Sigmoid colon (tissue), 7 donors: ENCODE measurements around the gene SMOC2. TPM values are rescaled to one million over a fixed set of nuclear protein-coding genes. Genes with fewer than 3 reads are reported as not detected.
A peak's percentile ranks its signal among the peaks of the same experiment; 100 is the strongest.

Experiments used
- DNase-seq: peaks from one replicate; pipeline ENCODE4 v3.0.0-alpha.2; 2019
- H3K27ac ChIP-seq, 4 donors: fragments of 200-600 bp; sonication (generic); one replicate each; pipeline ENCODE4 v1.5.1; 2016 to 2019; ENCODE audit warnings: mild to moderate bottlenecking in 1 of 4
- H3K27me3 ChIP-seq, 3 donors: fragments of 200-600 bp; sonication (generic); one replicate each; pipeline ENCODE4 v1.5.1; 2019; ENCODE audit warnings: mild to moderate bottlenecking in 1 of 3
- H3K36me3 ChIP-seq, 4 donors: fragments of 200-600 bp; sonication (generic); one replicate each; pipeline ENCODE4 v1.5.1; 2016 to 2019
- H3K4me1 ChIP-seq, 4 donors: fragments of 200-600 bp; sonication (generic); one replicate each; pipeline ENCODE4 v1.5.1; 2017 to 2019
- H3K4me3 ChIP-seq, 4 donors: fragments of 200-600 bp; sonication (generic); one replicate each; pipeline ENCODE4 v1.5.1; 2017 to 2019; ENCODE audit warnings: mild to moderate bottlenecking in 2 of 4, moderate library complexity in 1 of 4
- H3K9me3 ChIP-seq, 4 donors: fragments of 200-600 bp in 3 of 4; sonication (generic) in 3 of 4; one replicate each; pipeline versions ENCODE4 v1.5.1 to v1.6.1; 2013 to 2019
- EP300 ChIP-seq, 4 donors: sonication (generic); formaldehyde crosslinking; IDR thresholded peaks; one replicate each; pipeline ENCODE4 v1.6.1; 2017; ENCODE audit warnings: antibody characterized with exemption in 4 of 4
- POLR2A ChIP-seq, 2 donors: fragments of 450-650 bp; IDR thresholded peaks; one replicate each; pipeline ENCODE4 v1.6.1; 2016; ENCODE audit warnings: antibody characterized with exemption in 2 of 2, mild to moderate bottlenecking in 2 of 2, moderate library complexity in 2 of 2
- POLR2AphosphoS5 ChIP-seq, 4 donors: sonication (generic); formaldehyde crosslinking; IDR thresholded peaks; one replicate each; pipeline ENCODE4 v1.6.1; 2017; ENCODE audit warnings: antibody characterized with exemption in 4 of 4
- WGBS, 2 donors: extraction: QIAGEN DNeasy Blood & Tissue Kit; methylation state at CpG; one replicate each; pipeline ENCODE4 v1.1.7; 2013; 5-methylcytosine and 5-hydroxymethylcytosine counted together
- intact Hi-C: fragments of 100-400 bp; cut with DNase I; formaldehyde crosslinking; loops from one replicate; pipeline ENCODE4 v1.15.1; 2023
- polyA plus RNA-seq, 3 donors: library from polyadenylated mRNA; stranded (reverse); fragments of 200-250 nt; gene quantifications; one replicate each; pipeline ENCODE4 v1.2.3, GENCODE V29; 2013
- total RNA-seq, 4 donors: library from RNA; depleted of rRNA; stranded (reverse); fragments of >200 nt; gene quantifications; one replicate each; pipeline ENCODE4 v1.1.0, GENCODE V29; 2016
- TF ChIP-seq, protein P1 (sequence below), 4 experiments: fragments of 450-650 bp in 3 of 4; fragments of 200-600 bp in 1 of 4; IDR thresholded peaks; one replicate each; pipeline ENCODE4 v1.5.1; 2016 to 2019; ENCODE audit warnings: antibody characterized with exemption in 4 of 4, mild to moderate bottlenecking in 3 of 4, moderate library complexity in 2 of 4
- donor health status: healthy with polysubstance abuse.
- donor health status: Bipolar disorder and iron deficiency.
- donor health status: healthy.

SMOC2 gene
- total and polyA plus RNA-seq, 7 donors, result 4.2 to 130 (median 33.5) TPM

DNA sequence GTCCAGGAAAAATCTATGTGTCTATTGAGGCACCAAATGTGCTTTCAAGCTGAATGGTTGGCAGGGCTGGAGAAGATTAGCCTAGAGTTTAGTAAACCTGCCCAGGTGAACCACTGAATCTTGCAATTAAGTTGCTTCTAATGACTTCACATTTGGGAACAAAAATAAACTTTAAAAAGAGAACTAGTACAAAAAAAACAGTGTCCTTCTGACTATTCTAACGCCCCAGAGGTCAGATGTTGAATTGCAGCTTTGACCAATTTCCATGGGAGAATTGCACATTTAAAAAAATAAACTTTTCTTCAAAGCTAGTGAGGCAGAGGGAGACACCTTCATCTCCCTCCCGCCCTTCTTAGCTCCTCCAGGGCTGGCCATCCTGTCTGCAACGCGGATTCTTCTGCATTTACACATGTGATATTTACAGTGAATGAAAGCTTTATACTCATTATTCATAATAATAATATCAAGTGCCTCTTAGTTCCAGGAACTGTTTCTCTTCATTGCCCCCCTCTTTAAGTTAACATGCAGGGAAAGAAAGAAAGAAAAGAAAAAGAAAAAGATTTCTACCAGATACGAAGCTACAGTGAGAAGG is 270.2 kb downstream of the SMOC2 start:
- no peak for DNase-seq
- Histone ChIP-seq H3K9me3 (no peaks in the 10 kb centered on the region), H3K27me3 (peaks cover 0 to 11% (median 4%) of the 10 kb centered on the region in 3 donors), H3K36me3 (no peaks in the 10 kb centered on the region), H3K4me3 (no peak overlapping the region), H3K27ac (no peak overlapping the region), H3K4me1 (peaks cover 0 to 7% (median 0%) of the 10 kb centered on the region in 4 donors)
- TF ChIP-seq, protein P1, sequence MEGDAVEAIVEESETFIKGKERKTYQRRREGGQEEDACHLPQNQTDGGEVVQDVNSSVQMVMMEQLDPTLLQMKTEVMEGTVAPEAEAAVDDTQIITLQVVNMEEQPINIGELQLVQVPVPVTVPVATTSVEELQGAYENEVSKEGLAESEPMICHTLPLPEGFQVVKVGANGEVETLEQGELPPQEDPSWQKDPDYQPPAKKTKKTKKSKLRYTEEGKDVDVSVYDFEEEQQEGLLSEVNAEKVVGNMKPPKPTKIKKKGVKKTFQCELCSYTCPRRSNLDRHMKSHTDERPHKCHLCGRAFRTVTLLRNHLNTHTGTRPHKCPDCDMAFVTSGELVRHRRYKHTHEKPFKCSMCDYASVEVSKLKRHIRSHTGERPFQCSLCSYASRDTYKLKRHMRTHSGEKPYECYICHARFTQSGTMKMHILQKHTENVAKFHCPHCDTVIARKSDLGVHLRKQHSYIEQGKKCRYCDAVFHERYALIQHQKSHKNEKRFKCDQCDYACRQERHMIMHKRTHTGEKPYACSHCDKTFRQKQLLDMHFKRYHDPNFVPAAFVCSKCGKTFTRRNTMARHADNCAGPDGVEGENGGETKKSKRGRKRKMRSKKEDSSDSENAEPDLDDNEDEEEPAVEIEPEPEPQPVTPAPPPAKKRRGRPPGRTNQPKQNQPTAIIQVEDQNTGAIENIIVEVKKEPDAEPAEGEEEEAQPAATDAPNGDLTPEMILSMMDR (IDR thresholded peaks at IDR 0.05), result peak in 2 of 4 experiments; percentile 23 to 43
- TF ChIP-seq EP300 (IDR thresholded peaks at IDR 0.05) (no peak), POLR2A (IDR thresholded peaks at IDR 0.05) (no peak), POLR2AphosphoS5 (IDR thresholded peaks at IDR 0.05) (no peak)
- 65 to 68% methylated on average over 5 of the region's 5 CpGs for WGBS, 2 donors
- intact Hi-C loops, result no loop called here

GRCh38 chr6:168711666-168712300 is 270.8 kb downstream of the SMOC2 start:
- DNase-seq, result no peak
- Histone ChIP-seq H3K27ac (no peak overlapping the region), H3K27me3 (peaks cover 0 to 11% (median 4%) of the 10 kb centered on the region in 3 donors), H3K36me3 (no peaks in the 10 kb centered on the region), H3K9me3 (no peaks in the 10 kb centered on the region), H3K4me1 (peaks cover 0 to 7% (median 0%) of the 10 kb centered on the region in 4 donors), H3K4me3 (no peak overlapping the region)
- 93% methylated on average over 11 of the region's 11 CpGs for WGBS, 2 donors
- TF ChIP-seq POLR2A (IDR thresholded peaks at IDR 0.05) (no peak), EP300 (IDR thresholded peaks at IDR 0.05) (no peak), POLR2AphosphoS5 (IDR thresholded peaks at IDR 0.05) (no peak)
- TF ChIP-seq, protein P1 (IDR thresholded peaks at IDR 0.05), result no peak
- intact Hi-C loops, result no loop called here

DNA sequence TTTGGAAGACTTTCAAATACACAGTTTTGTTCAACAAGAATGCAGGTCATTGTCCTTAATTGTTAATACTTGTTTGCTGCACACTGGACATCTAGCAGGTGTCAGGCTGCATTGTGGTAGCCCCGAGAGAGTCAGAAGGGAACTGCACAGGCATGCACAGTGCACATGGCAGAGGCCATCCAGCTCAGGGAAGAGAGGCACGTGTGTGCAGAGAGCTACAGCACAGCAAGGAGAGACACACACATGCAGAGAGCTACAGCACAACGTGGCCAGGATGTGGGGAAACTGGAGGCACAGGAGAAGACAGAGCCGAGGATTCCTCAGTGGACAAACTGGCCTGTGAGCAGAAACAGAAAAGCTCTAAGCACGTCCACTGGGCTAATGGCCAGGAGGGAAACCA is 272.0 kb downstream of the SMOC2 start:
- H3K4me1 ChIP-seq, result peaks cover 0 to 7% (median 0%) of the 10 kb centered on the region in 4 donors
- H3K36me3 ChIP-seq, result no peaks in the 10 kb centered on the region
- no peaks in the 10 kb centered on the region for H3K9me3 ChIP-seq
- TF ChIP-seq, protein P1 (IDR thresholded peaks at IDR 0.05), result no peak
- TF ChIP-seq POLR2A (IDR thresholded peaks at IDR 0.05) (no peak), POLR2AphosphoS5 (IDR thresholded peaks at IDR 0.05) (no peak), EP300 (IDR thresholded peaks at IDR 0.05) (no peak)
- DNase-seq, result no peak
- WGBS, 2 donors, result 79% methylated on average over 5 of the region's 5 CpGs
- intact Hi-C loops, result no loop called here
- H3K4me3 ChIP-seq, result no peak overlapping the region
- H3K27ac ChIP-seq, result no peak overlapping the region
- peaks cover 0 to 11% (median 4%) of the 10 kb centered on the region in 3 donors for H3K27me3 ChIP-seq

GRCh38 chr6:168713839-168714238 is 272.9 kb downstream of the SMOC2 start:
- no peak overlapping the region for H3K4me3 ChIP-seq
- TF ChIP-seq, protein P1 (IDR thresholded peaks at IDR 0.05), result peak in 1 of 4 experiments; percentile 8
- TF ChIP-seq POLR2A (IDR thresholded peaks at IDR 0.05), result no peak
- no peaks in the 10 kb centered on the region for H3K36me3 ChIP-seq
- WGBS, 2 donors, result 24 to 81% methylated on average over 3 of the region's 3 CpGs
- intact Hi-C loops, result no loop called here
- DNase-seq, result no peak
- H3K9me3 ChIP-seq, result no peaks in the 10 kb centered on the region
- no peak overlapping the region for H3K27ac ChIP-seq
- H3K27me3 ChIP-seq, result peaks cover 0 to 11% (median 4%) of the 10 kb centered on the region in 3 donors
- H3K4me1 ChIP-seq, result peaks cover 0 to 3% (median 0%) of the 10 kb centered on the region in 4 donors
